Stomach smooth muscle (tissue), 2 donors: ENCODE results near the gene SOX18.
"Not testable (repeated sequence)": the region's sequence is repeated elsewhere in the genome, so short reads cannot be mapped to it uniquely, and the experiment has no call there.

Experiments used
- H3K27ac ChIP-seq: one replicate; pipeline ENCODE4 v1.7.0; 2013; ENCODE audit warnings: mild to moderate bottlenecking, low read length, inconsistent platforms
- H3K27me3 ChIP-seq, 2 donors: one replicate each; pipeline ENCODE4 v1.7.0; 2013; ENCODE audit warnings: low read length in 2 of 2; ENCODE audit not compliant: insufficient read depth in 2 of 2, control insufficient read depth in 1 of 2
- H3K36me3 ChIP-seq, 2 donors: one replicate each; pipeline ENCODE4 v1.7.0; 2013; ENCODE audit warnings: low read length in 2 of 2; ENCODE audit not compliant: control insufficient read depth in 2 of 2, insufficient read depth in 2 of 2
- H3K4me1 ChIP-seq: one replicate; pipeline ENCODE4 v1.7.0; 2013; ENCODE audit warnings: low read length; ENCODE audit not compliant: control insufficient read depth, insufficient read depth
- H3K4me3 ChIP-seq, 2 donors: one replicate each; pipeline ENCODE4 v1.7.0; 2013; ENCODE audit warnings: low read length in 2 of 2
- H3K9ac ChIP-seq, 2 donors: one replicate each; pipeline ENCODE4 v1.7.0; 2013; ENCODE audit warnings: low read length in 2 of 2, mild to moderate bottlenecking in 1 of 2
- H3K9me3 ChIP-seq, 2 donors: one replicate each; pipeline ENCODE4 v1.7.0; 2013; ENCODE audit warnings: low read length in 2 of 2; ENCODE audit not compliant: control insufficient read depth in 2 of 2
- donor health status: healthy.
- donor health status: Pancreatic carcinoma.

The SOX18 gene

GRCh38 chr20:64025101-64025825, 24.2 kb downstream of the SOX18 start:
- H3K27me3 ChIP-seq, result no peaks in the 10 kb centered on the region
- peaks cover 59 to 70% of the 10 kb centered on the region in 2 donors for H3K36me3 ChIP-seq
- H3K27ac ChIP-seq, result no peak overlapping the region
- no peaks in the 10 kb centered on the region for H3K9me3 ChIP-seq
- no peak overlapping the region for H3K4me3 ChIP-seq
- no peak overlapping the region for H3K9ac ChIP-seq
- H3K4me1 ChIP-seq, result peaks cover 20% of the 10 kb centered on the region

- H3K4me1 ChIP-seq, result peaks cover 20% of the 10 kb centered on the region
- H3K36me3 ChIP-seq, result peaks cover 56 to 67% of the 10 kb centered on the region in 2 donors
- H3K9ac ChIP-seq, result no peak overlapping the region
- H3K4me3 ChIP-seq, result no peak overlapping the region
- H3K9me3 ChIP-seq, result no peaks in the 10 kb centered on the region
- H3K27ac ChIP-seq, result no peak overlapping the region
- no peaks in the 10 kb centered on the region for H3K27me3 ChIP-seq
Measured at GRCh38 chr20:64024141-64024990, 25.1 kb downstream of the SOX18 start.

DNA sequence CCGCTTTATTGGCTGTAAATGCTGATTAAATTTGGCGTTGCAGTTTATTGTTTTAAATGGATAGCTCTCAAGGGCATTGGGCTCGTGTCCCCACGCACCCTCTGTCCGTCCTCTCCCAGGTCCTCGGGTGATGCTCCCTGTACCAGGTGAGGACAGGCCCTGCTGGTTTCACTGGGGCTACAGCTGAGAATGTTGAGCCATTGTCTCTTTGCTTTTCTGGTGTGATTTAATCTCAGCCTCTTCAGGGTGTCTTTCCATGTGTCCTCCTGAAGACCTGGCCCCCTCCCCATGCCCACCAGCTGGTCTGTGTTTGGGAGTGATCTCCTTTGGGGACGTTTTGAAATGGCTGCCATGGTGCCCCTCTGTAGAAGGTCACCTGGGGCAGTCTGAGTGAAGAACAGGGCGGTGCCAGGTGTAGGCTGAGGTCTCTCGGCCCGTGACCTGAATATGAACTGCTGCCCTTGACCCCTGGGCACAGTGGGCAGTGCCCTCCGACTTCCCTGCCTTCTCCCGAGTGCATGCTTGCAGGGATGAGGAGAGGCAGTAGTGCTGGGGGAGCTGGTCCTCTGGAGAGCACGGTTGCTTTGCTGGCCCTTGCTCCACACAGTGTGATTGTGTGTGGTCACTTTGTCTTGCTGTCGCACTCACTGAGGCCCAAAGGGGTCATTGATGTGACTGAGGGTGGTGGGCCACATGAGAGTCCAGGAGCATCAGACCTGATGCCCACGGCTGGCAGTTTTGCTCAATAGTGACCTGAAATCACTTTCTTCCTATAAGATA, 25.9 kb downstream of the SOX18 start:
- peaks cover 18% of the 10 kb centered on the region for H3K4me1 ChIP-seq
- H3K9me3 ChIP-seq, result no peaks in the 10 kb centered on the region
- peaks cover 55 to 70% of the 10 kb centered on the region in 2 donors for H3K36me3 ChIP-seq
- no peak overlapping the region for H3K4me3 ChIP-seq
- H3K27me3 ChIP-seq, result no peaks in the 10 kb centered on the region
- no peak overlapping the region for H3K9ac ChIP-seq
- no peak overlapping the region for H3K27ac ChIP-seq

DNA sequence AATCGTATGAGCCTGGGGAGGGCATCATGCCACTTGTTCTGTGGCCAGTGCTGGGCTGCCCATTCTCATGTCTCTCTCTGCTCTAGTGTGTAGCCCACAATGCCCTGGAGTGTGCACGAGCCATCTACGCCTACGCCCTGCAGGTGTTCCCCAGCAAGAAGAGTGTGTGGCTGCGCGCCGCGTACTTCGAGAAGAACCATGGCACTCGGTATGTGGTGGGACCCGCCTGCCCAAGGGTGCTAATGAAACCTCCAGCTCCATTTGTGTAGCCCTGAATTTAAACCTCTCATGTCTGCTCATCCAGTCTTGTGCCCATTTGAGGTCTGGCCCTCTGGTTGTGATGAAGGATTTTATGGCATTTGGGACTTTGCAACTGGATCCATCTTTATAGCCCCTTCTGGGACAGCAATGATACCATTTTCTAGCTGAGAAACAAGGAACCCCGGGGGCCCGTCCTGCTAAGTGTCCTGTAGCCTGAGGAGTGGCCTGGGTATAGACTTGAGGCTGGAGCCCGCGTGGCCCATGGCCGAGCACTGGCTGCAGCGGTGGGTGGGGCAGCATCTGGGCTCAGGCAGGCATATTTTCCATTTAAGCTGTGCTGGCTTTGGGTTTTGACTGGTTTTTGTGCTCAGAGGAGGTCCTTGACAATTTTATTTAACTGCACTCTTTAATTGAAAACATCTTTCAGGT, 26.6 kb downstream of the SOX18 start:
- Histone ChIP-seq H3K4me1 (peaks cover 10% of the 10 kb centered on the region), H3K27me3 (no peaks in the 10 kb centered on the region), H3K36me3 (peaks cover 60 to 73% of the 10 kb centered on the region in 2 donors), H3K4me3 (no peak overlapping the region), H3K27ac (no peak overlapping the region), H3K9ac (no peak overlapping the region), H3K9me3 (no peaks in the 10 kb centered on the region)

DNA sequence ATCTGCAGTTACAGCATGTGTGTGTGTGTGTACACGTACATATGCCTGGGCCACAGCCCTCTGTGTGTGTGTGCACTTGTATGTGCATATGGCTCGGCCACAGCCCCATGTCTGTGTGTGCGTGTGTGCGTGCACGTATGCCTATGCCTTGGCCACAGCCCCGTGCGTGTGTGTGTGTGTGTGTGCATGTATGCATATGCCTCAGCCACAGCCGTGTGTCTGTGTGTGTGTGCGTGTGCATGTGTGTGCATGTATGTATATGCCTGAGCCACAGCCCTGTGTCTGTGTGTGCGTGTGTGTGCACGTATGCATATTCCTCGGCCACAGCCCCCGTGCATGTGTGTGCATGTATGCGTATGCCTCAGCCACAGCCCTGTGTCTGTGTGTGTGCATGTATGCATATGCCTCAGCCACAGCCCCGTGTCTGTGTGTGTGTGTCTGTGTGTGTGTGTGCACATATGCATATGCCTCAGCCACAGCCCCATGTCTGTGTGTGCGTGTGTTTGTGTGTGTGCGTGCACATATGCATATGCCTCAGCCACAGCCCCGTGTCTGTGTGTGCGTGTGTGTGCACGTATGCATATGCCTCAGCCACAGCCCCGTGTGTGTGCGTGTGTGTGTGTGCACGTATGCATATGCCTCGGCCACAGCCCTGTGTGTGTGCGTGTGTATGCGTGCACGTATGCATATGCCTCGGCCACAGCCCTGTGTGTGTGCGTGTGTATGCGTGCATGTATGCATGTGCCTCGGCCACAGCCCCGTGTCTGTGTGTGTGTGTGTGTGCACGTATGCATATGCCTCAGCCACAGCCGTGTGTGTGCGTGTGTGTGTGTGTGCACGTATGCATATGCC, 28.1 kb downstream of the SOX18 start:
- Histone ChIP-seq H3K36me3 (peaks cover 55 to 68% of the 10 kb centered on the region in 2 donors), H3K9me3 (no peaks in the 10 kb centered on the region), H3K27ac (no peak overlapping the region), H3K4me1 (peaks cover 2% of the 10 kb centered on the region), H3K4me3 (no peak overlapping the region), H3K9ac (no peak overlapping the region), H3K27me3 (no peaks in the 10 kb centered on the region)

- H3K27ac ChIP-seq, result no peak overlapping the region
- H3K27me3 ChIP-seq, result no peaks in the 10 kb centered on the region
- no peak overlapping the region for H3K4me3 ChIP-seq
- no peak overlapping the region for H3K9ac ChIP-seq
- H3K36me3 ChIP-seq, result peaks cover 36 to 50% of the 10 kb centered on the region in 2 donors
- H3K9me3 ChIP-seq, result no peaks in the 10 kb centered on the region
- H3K4me1 ChIP-seq, result no peaks in the 10 kb centered on the region
Measured at GRCh38 chr20:64015635-64016034, 33.8 kb downstream of the SOX18 start.

- H3K9ac ChIP-seq, H3K27me3 ChIP-seq, H3K27ac ChIP-seq, H3K4me1 ChIP-seq, H3K9me3 ChIP-seq, H3K4me3 ChIP-seq: not testable (repeated sequence)
- peaks cover 39 to 45% of the 10 kb centered on the region in 2 donors for H3K36me3 ChIP-seq
Measured at GRCh38 chr20:64012385-64013154, 36.9 kb downstream of the SOX18 start.

DNA sequence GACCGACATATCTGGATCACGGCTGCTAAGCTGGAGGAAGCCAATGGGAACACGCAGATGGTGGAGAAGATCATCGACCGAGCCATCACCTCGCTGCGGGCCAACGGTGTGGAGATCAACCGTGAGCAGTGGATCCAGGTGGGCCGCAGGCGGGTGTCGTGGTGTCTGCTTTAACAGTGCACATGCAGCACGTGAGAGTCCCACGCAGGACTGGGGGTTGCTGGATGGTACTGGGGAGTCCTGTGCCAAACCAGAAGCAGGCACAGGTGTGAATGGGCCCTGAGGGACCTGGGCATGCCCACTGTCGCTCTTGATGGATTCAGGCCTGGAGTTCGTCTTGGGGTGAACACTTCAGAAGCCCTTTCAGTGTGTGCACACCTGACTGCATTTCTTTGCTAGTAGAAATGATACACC, 38.1 kb downstream of the SOX18 start:
- H3K27me3 ChIP-seq, result no peaks in the 10 kb centered on the region
- H3K9me3 ChIP-seq, result no peaks in the 10 kb centered on the region
- no peak overlapping the region for H3K4me3 ChIP-seq
- H3K36me3 ChIP-seq, result peaks cover 43 to 45% of the 10 kb centered on the region in 2 donors
- no peak overlapping the region for H3K27ac ChIP-seq
- H3K4me1 ChIP-seq, result no peaks in the 10 kb centered on the region
- no peak overlapping the region for H3K9ac ChIP-seq

DNA sequence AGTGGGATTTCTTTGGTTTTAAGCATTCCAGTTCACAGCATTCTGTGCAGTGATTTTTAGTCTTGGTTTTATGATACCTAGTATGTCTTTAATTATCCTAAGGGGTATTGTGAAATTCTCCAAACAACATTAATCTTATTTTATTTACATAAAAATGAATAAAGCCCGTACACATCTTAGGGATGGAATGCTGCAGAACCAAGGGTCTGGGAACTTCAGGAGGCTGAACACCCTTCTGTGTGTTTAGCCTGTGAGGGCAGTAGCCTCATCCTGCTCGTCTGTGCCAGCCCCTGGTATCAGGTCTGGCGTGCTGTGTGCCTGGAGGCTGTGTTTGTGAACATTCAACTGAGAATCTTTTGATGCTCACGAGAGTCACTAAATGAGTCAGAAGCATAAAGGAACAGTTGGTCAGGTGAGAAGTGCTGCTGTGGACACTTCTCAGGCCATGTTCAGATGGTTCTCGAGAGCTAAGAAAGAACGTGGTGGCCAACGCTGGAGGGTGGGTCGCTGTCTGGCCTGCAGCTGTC, 38.7 kb downstream of the SOX18 start:
- H3K36me3 ChIP-seq, result peaks cover 43 to 45% of the 10 kb centered on the region in 2 donors
- no peaks in the 10 kb centered on the region for H3K27me3 ChIP-seq
- no peak overlapping the region for H3K27ac ChIP-seq
- no peak overlapping the region for H3K9ac ChIP-seq
- H3K4me1 ChIP-seq, result peaks cover 1% of the 10 kb centered on the region
- no peaks in the 10 kb centered on the region for H3K9me3 ChIP-seq
- no peak overlapping the region for H3K4me3 ChIP-seq
